DMS53 treated with DMSO at 0.1 percent for 48 hours (cell line): ENCODE results near the gene RNF220.
"Not testable (repeated sequence)": the region's sequence is repeated elsewhere in the genome, so short reads cannot be mapped to it uniquely, and the experiment has no call there.

Experiments used
- DNase-seq: peaks from one replicate; lab custom pipeline; 2025; ENCODE audit not compliant: unreplicated experiment; lab: John Stamatoyannopoulos, UW

The RNF220 gene

DNA sequence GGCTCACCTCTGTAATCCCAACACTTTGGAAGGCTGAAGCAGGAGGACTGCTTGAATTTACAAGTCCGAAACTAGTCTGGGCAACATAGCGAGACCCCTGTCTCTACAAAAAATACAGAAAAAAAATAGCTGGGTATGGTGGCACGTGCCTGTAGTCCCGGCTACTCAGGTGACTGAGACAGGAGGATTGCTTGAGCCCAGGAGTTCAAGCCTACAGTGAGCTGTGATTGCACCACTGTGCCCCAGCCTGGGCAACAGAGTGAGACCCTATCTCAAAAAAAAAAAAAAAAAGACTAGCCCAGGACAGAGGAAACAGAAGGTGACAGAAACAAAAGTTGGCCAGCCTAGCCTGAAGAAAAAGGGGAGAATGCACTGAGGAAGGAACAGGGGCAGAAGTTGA is 290.6 kb downstream of the RNF220 start:
- DNase-seq, result no peak

GRCh38 chr1:44696101-44696500 is 291.0 kb downstream of the RNF220 start:
- no peak for DNase-seq

GRCh38 chr1:44696789-44697345 is 291.8 kb downstream of the RNF220 start:
- no peak for DNase-seq

GRCh38 chr1:44698138-44698537 is 293.1 kb downstream of the RNF220 start:
- DNase-seq, result no peak

DNA sequence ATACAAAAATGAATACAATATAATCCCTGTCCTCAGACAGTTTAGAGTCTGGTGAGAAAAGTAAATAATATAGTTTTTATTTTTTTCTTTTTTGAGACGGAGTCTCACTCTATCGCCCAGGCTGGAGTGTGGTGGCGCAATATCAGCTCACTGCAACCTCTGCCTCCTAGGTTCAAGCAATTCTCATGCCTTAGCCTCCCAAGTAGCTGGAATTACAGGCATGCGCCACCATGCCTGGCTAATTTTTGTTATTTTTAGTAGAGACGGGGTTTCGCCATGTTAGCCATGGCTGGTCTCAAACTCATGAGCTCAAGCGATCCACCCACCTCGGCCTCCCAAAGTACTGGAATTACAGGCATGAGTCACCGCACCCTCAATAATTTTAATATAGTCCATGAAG is 294.3 kb downstream of the RNF220 start:
- DNase-seq, result not testable (repeated sequence)

- no peak for DNase-seq
Observed at GRCh38 chr1:44700573-44700972, 295.5 kb downstream of the RNF220 start.

GRCh38 chr1:44701141-44701573 is 296.1 kb downstream of the RNF220 start:
- DNase-seq, result no peak
